ENCODE data around the gene RLN3.

- TF ChIP-seq POLR2A (IDR thresholded peaks at IDR 0.05; ENCODE audit: low read depth, low read length) (no peak), POLR2AphosphoS5 (IDR thresholded peaks at IDR 0.05; ENCODE audit: low read depth, low read length) (no peak), POU2F2 (IDR thresholded peaks at IDR 0.05; ENCODE audit: low read depth, low read length) (no peak), TAF1 (IDR thresholded peaks at IDR 0.05; ENCODE audit: low read depth, low read length) (no peak), SPI1 (IDR thresholded peaks at IDR 0.05; ENCODE audit: low read depth, low read length) (no peak), PAX5 (IDR thresholded peaks at IDR 0.05; ENCODE audit: insufficient read depth, low read length, severe bottlenecking) (no peak)
These were observed 24.0 kb downstream of the RLN3 start for GRCh38 chr19:14051980-14052379.

Measured in GM12891 (cell line).